SK-N-MC (cell line): ENCODE data around the gene PXN.

Experiments used
- EZH2 ChIP-seq: fragments of 200-600 bp; sonication (generic); IDR thresholded peaks from one replicate; pipeline ENCODE4 v1.6.1; 2017; ENCODE audit warnings: antibody characterized with exemption
- FOXP2 ChIP-seq: optimal IDR thresholded peaks from 2 replicates; pipeline ENCODE3; 2011; ENCODE audit warnings: mild to moderate bottlenecking, moderate library complexity; ENCODE audit not compliant: insufficient read depth; ENCODE audit errors: extremely low read length, control extremely low read depth
- POLR2AphosphoS5 ChIP-seq: IDR thresholded peaks from 2 replicates; pipeline ENCODE4 v1.6.1; 2012; ENCODE audit warnings: mild to moderate bottlenecking, low read depth, low read length, borderline replicate concordance

DNA sequence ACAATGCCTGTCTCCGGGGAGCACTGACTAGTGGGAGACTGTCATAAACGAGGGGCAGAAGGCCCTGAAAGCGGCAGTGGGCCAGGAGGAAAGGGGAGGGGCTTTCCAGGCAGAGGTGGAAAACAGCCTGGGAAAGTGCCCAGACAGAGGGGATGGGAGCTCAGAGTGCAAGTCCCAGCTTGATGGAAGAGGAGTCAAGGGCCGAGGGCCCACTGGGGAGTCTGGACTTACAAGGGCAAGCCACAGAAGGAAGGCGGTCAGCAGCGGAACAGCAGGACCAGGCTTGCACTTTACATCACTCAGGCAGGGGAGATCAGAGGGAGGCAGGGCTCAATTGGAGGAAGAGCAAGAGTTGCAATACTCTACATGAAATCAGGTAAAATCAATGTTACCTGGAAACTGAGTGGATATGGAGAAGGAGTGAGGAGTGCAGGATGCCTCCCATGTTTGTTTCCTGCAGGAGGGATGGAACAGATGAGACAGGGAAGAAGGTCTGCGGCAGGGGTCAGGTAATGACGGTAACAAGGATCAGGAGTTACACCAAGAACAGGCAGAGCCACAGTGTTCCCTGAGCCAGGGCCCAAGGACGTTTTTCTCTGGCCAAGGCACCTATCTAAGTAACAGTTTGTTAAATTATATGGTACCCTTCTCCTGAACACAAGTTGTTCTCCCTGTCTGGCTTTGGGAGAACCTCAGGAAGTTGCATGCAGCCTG lies 23.8 kb downstream of the PXN start:
- TF ChIP-seq EZH2 (no peak), POLR2AphosphoS5 (no peak), FOXP2 (no peak)
